ENCODE measurements around the gene EOMES.

The EOMES gene

DNA sequence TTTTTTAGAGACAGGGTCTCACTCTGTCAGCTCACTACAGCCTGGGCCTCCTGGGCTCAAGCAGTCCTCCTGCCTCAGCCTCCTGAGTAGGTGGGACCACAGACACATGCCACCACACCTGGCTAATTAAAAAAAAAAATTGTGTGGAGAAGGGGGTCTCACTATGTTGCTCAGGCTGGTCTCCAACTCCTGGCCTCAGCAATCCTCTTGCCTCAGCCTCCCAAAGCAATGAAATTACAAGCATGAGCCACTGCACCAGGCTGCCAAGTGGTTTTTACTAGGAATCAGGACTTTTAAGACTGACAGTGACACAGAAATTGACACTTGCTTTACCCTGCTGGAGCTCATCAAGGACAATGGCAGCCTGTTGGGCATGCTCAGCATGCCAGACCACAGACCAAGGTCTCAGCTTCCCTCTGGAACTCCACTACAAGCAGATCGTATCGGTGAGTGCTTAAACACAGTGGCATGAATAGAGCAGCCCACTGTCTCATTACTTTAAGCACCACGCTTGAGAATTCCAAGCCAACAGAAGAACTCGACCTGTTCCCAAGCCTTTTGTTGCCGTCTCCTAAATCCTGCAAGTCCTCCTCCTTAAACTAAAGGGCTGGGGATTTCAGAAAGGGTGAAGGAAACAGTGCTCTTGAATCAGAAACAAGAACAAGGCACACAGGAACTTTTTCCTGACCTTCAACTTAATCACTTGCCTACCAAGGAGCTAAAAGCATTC, 41.4 kb downstream of the EOMES start:
- peaks cover 11% of the 10 kb centered on the region for H3K4me1 Mint-ChIP-seq (ENCODE audit: low read depth)
- H3K27ac Mint-ChIP-seq = peak overlapping the region; percentile 92
- H3K36me3 Mint-ChIP-seq (ENCODE audit: low read depth) = no peaks in the 10 kb centered on the region
- no peak overlapping the region for H3K4me3 Mint-ChIP-seq
- no peaks in the 10 kb centered on the region for H3K27me3 Mint-ChIP-seq
- no peaks in the 10 kb centered on the region for H3K9me3 Mint-ChIP-seq
- no peak for DNase-seq

DNA sequence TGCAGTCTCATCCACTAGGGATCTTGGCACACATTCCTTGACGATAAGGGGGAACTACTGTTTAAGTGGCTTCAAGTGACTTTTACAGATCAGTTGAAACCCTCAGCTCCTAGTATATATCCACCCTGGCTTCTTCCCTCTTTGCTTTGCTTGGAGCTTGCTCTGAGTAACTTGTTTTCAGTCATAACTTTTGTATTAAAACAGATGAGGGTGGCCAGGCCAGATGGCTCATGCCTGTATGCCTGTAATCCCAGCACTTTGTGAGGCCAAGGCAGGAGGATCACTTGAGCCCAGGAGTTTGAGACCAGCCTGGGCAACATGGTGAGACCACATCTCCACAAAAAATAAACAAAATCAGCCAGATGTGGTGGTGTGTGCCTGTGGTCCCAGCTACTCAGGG, 42.4 kb downstream of the EOMES start:
- H3K9me3 Mint-ChIP-seq = no peaks in the 10 kb centered on the region
- no peak for DNase-seq
- H3K4me3 Mint-ChIP-seq = no peak overlapping the region
- H3K4me1 Mint-ChIP-seq (ENCODE audit: low read depth) = peaks cover 11% of the 10 kb centered on the region
- no peaks in the 10 kb centered on the region for H3K36me3 Mint-ChIP-seq (ENCODE audit: low read depth)
- no peak overlapping the region for H3K27ac Mint-ChIP-seq
- no peaks in the 10 kb centered on the region for H3K27me3 Mint-ChIP-seq

DNA sequence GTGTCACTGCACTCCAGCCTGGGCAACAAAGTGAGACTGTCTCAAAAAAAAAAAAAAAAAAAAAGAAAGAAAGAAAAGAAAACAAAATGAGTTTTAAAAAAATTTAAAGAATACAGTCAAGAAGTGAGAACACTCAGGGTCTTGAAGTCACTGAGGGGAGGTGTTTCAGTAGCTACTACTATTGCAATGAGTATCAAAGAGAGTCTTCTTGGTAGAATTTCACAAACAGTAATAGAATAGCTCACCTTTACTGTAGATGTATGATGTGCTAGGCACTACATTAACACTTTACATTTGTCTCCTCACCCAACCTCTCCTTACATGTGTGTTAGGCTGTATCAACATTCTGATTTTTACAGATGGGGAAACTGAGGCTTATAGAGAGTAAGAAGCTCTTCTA, 43.9 kb downstream of the EOMES start:
- Mint-ChIP-seq H3K36me3 (ENCODE audit: low read depth) (no peaks in the 10 kb centered on the region), H3K27ac (no peak overlapping the region), H3K27me3 (no peaks in the 10 kb centered on the region), H3K4me1 (ENCODE audit: low read depth) (peaks cover 11% of the 10 kb centered on the region), H3K9me3 (no peaks in the 10 kb centered on the region), H3K4me3 (no peak overlapping the region)
- no peak for DNase-seq

DNA sequence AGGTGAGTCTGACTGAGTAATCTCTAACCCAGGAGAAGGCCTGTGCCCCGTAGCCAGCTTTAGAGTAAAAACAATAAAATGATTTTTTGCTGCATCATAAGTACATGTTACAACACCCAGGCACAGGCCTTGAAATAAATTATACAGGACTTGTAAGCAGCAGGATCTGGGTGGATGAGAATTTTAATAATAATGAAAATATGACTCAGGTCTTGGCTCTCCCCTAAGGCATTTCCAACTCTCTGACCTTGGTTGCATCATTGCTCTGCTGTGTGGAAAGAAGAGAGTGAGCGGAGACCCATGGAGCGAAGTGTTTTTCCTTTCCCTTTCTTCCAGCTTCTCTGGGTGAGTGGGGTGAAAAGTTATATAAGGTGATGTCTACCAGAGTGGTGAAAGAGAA, 44.6 kb downstream of the EOMES start:
- no peaks in the 10 kb centered on the region for H3K36me3 Mint-ChIP-seq (ENCODE audit: low read depth)
- H3K4me3 Mint-ChIP-seq = no peak overlapping the region
- H3K27me3 Mint-ChIP-seq = no peaks in the 10 kb centered on the region
- H3K4me1 Mint-ChIP-seq (ENCODE audit: low read depth) = peaks cover 11% of the 10 kb centered on the region
- H3K9me3 Mint-ChIP-seq = no peaks in the 10 kb centered on the region
- no peak for DNase-seq
- H3K27ac Mint-ChIP-seq = no peak overlapping the region

DNA sequence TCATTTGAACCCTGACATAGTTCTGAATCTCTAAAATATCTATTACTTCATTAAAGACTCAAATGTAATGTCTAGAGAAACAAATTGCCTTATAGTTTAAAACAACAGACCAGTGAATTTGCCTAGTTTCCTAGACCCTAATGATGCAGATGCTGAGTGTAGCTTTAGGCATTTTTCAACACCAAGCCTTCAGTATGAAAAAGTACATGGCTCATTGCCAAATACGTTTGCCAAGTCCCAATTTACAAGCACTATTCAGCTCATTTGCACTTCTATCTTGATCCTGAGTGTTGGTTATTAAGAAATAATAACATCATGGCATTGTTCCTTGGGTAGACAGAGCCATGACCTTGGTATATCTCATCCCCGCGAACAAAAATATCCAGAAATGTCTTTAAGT, 46.8 kb downstream of the EOMES start:
- Mint-ChIP-seq H3K4me1 (ENCODE audit: low read depth) (peaks cover 2% of the 10 kb centered on the region), H3K36me3 (ENCODE audit: low read depth) (no peaks in the 10 kb centered on the region), H3K27ac (no peak overlapping the region), H3K9me3 (no peaks in the 10 kb centered on the region), H3K27me3 (no peaks in the 10 kb centered on the region), H3K4me3 (no peak overlapping the region)
- DNase-seq = no peak

DNA sequence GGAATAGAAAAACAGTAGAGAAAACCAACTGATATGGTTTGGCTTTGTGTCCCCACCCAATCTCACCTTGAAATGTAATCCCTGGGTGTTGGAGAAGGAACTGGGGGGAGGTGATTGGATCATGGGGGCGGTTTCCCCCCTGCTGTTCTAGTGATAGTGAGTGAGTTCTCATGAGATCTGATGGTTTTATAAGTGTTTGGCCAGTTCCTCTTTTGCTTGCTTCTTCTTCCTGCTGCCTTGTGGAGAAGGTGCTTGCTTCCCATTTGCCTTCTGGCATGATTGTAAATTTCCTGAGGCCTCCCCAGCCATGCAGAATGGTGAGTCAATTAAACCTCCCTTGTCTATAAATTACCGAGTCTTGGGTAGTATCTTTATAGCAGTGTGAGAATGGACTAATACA, 48.4 kb downstream of the EOMES start:
- H3K27ac Mint-ChIP-seq = no peak overlapping the region
- H3K27me3 Mint-ChIP-seq = no peaks in the 10 kb centered on the region
- no peak overlapping the region for H3K4me3 Mint-ChIP-seq
- peaks cover 6% of the 10 kb centered on the region for H3K4me1 Mint-ChIP-seq (ENCODE audit: low read depth)
- no peaks in the 10 kb centered on the region for H3K36me3 Mint-ChIP-seq (ENCODE audit: low read depth)
- no peaks in the 10 kb centered on the region for H3K9me3 Mint-ChIP-seq
- DNase-seq = no peak

DNA sequence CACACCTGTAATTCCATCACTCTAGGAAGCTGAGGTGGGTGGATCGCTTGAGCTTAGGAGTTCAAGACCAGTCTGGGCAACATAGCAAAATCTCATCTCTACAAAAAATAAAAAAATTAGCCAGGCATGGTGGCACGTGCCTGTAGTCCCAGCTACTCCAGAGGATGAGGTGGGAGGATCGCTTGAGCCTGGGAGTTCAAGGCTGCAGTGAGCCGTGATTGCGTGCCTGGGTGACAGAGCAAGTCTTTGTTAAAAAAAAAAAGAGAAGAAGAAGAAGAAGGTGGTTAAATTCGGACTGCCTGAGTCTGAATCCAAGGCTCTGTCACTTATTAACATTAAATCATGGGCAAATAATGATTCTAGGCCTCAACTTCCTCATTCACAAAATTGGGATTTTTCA, 51.0 kb downstream of the EOMES start:
- Mint-ChIP-seq H3K36me3 (ENCODE audit: low read depth) (no peaks in the 10 kb centered on the region), H3K27ac (no peak overlapping the region)
- no peak for DNase-seq

DNA sequence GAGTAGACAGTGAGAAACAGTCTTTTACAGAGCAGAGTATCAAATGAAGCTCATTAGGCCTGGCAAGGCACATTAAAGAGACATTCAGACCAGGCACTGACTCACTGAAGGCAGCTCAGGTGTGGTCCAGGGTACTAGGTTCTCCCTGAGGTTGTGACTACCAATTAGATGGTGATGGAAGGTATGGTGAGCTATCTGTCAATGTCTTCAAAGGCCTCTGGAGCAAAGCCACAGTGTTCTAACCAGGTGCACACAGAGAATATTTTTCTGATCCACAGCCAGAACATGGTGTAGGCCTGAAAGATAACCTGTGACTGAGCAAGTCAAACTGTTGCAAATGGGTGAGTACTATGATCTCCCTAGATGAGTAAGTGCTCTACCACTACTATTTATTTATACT, 51.5 kb downstream of the EOMES start:
- no peak for DNase-seq
- H3K27me3 Mint-ChIP-seq = no peaks in the 10 kb centered on the region
- no peaks in the 10 kb centered on the region for H3K9me3 Mint-ChIP-seq
- H3K4me3 Mint-ChIP-seq = no peak overlapping the region
- H3K27ac Mint-ChIP-seq = no peak overlapping the region
- peaks cover 13% of the 10 kb centered on the region for H3K4me1 Mint-ChIP-seq (ENCODE audit: low read depth)
- H3K36me3 Mint-ChIP-seq (ENCODE audit: low read depth) = no peaks in the 10 kb centered on the region

More for the DNA sequence above, 51.0 kb downstream of the EOMES start:
- no peak overlapping the region for H3K4me3 Mint-ChIP-seq
- peaks cover 13% of the 10 kb centered on the region for H3K4me1 Mint-ChIP-seq (ENCODE audit: low read depth)
- H3K27me3 Mint-ChIP-seq = no peaks in the 10 kb centered on the region
- no peaks in the 10 kb centered on the region for H3K9me3 Mint-ChIP-seq

DNA sequence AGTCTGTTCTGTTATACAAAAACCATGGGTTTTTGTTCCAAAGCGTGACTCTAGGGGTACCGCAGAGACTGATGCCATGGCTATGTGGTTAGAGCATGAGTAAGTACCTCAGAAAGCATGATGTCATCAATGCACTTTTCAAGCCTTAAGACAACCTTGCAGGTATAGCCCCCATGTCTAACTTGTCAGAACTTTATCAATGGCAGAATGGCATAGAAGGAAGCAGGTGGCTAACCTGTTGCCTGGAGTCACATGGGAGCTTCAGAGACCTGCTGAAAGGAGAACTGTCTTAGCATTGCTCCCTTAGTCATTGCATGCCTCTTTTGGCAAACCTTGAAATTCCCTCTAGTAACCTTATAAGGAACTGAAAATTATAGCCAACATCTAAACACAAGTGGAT, 52.5 kb downstream of the EOMES start:
- no peaks in the 10 kb centered on the region for H3K36me3 Mint-ChIP-seq (ENCODE audit: low read depth)
- no peak overlapping the region for H3K4me3 Mint-ChIP-seq
- no peaks in the 10 kb centered on the region for H3K27me3 Mint-ChIP-seq
- no peak for DNase-seq
- H3K9me3 Mint-ChIP-seq = no peaks in the 10 kb centered on the region
- peaks cover 13% of the 10 kb centered on the region for H3K4me1 Mint-ChIP-seq (ENCODE audit: low read depth)
- H3K27ac Mint-ChIP-seq = no peak overlapping the region

DNA sequence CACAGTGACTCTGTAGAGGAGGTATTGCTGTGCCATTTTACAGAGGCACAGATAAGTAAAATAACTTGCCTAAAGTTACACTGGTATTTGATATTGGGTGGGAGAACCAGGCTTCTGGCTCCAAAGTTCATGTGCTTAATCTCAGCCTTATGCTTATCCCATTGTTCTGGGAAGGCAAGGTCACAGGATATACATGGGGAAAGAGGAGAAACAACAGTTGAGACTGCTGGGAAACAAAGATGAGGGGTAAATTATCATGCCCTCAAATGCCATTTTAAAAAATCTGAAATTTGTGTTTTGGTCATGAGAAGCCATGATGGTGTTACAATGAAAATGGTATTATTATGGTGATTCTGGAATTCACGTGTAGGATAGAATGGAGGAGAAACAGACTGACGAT, 54.4 kb downstream of the EOMES start:
- Mint-ChIP-seq H3K9me3 (no peaks in the 10 kb centered on the region), H3K4me3 (no peak overlapping the region), H3K27me3 (no peaks in the 10 kb centered on the region), H3K4me1 (ENCODE audit: low read depth) (peaks cover 13% of the 10 kb centered on the region), H3K36me3 (ENCODE audit: low read depth) (no peaks in the 10 kb centered on the region), H3K27ac (no peak overlapping the region)
- DNase-seq = no peak

DNA sequence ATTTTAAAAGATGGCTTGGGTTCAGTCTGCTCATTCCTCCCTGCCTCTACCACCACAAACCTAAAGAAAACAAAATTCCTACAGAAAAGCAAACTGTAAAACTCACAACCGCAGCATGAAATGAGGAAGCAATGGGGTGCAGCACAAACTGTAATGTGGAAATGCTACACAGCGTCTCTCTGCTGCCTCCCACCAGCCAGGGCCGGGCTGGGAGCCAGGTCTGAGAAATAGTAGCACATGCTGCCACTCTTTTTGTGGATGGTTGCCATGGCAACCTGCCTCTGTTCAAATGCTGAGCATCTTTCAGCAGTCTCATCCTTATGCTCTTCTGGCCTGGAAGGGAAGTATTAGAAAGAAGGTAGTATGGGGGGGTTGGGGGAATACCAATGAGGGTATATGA, 55.4 kb downstream of the EOMES start:
- Mint-ChIP-seq H3K27me3 (no peaks in the 10 kb centered on the region), H3K4me3 (no peak overlapping the region), H3K27ac (no peak overlapping the region), H3K36me3 (ENCODE audit: low read depth) (no peaks in the 10 kb centered on the region), H3K9me3 (no peaks in the 10 kb centered on the region), H3K4me1 (ENCODE audit: low read depth) (peaks cover 19% of the 10 kb centered on the region)
- DNase-seq = no peak

DNA sequence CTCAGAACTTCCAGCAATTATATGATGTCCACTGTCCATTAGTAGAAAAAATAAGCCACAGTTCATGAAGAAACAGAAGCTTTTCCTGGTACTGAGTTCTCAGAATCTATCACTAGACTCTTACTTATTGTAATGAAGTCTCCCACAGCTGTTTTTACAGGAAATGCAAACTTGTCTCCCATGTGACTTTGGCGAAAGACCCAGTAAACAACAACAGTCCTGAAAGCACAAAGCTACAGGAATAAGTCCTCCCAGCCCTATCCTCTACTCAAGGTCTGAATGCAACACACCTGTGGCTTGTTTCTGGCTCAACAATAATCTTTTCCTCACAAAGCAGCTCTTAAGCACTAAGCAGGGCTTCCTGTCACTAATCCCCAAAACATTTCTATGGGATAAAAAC, 55.9 kb downstream of the EOMES start:
- no peak overlapping the region for H3K4me3 Mint-ChIP-seq
- H3K4me1 Mint-ChIP-seq (ENCODE audit: low read depth) = peaks cover 21% of the 10 kb centered on the region
- no peaks in the 10 kb centered on the region for H3K27me3 Mint-ChIP-seq
- H3K27ac Mint-ChIP-seq = no peak overlapping the region
- no peaks in the 10 kb centered on the region for H3K9me3 Mint-ChIP-seq
- H3K36me3 Mint-ChIP-seq (ENCODE audit: low read depth) = no peaks in the 10 kb centered on the region
- no peak for DNase-seq
